SKM-1 treated with dmso at 0.1 percent for 144 hours (cell line): Measurements from ENCODE around the gene CALCA.
"Not testable (repeated sequence)": the region's sequence is repeated elsewhere in the genome, so short reads cannot be mapped to it uniquely, and the experiment has no call there.

Source experiments
- DNase-seq: peaks from one replicate; lab custom pipeline; 2025; ENCODE audit not compliant: unreplicated experiment; lab: John Stamatoyannopoulos, UW

CALCA gene

GRCh38 chr11:14971865-14972580 lies at the start of gene CALCA:
Gene CALCA (minus strand): TSS chr11:14972351. CDS start chr11:14971192, 1,159 bp downstream.
- no peak for DNase-seq

- DNase-seq = no peak
These were observed 44.0 kb upstream of the CALCA start for GRCh38 chr11:15016200-15016599.

- DNase-seq = no peak
These were observed 39.7 kb upstream of the CALCA start for GRCh38 chr11:15011776-15012345.

- DNase-seq = no peak
These were observed 38.7 kb upstream of the CALCA start for GRCh38 chr11:15010865-15011264.

- DNase-seq = peak; percentile 61
These were observed 34.1 kb upstream of the CALCA start for GRCh38 chr11:15006139-15006759.

GRCh38 chr11:14988133-14988532 lies 16.0 kb upstream of the CALCA start:
- DNase-seq = not testable (repeated sequence)

GRCh38 chr11:14981507-14981906 lies 9.4 kb upstream of the CALCA start:
- no peak for DNase-seq

GRCh38 chr11:14980854-14981253 lies 8.7 kb upstream of the CALCA start:
- no peak for DNase-seq

GRCh38 chr11:14977101-14977880 lies 5.1 kb upstream of the CALCA start:
- no peak for DNase-seq

GRCh38 chr11:14975252-14975587 lies 3.1 kb upstream of the CALCA start:
- no peak for DNase-seq

- peak; percentile 42 for DNase-seq
These were observed 2.5 kb upstream of the CALCA start for GRCh38 chr11:14974515-14975251.

GRCh38 chr11:14973621-14974514 lies 1.7 kb upstream of the CALCA start:
- DNase-seq = no peak

- no peak for DNase-seq
These were observed 687 bp upstream of the CALCA start for GRCh38 chr11:14972581-14973495.

- DNase-seq = peak; percentile 28
These were observed 2.2 kb downstream of the CALCA start for GRCh38 chr11:14969901-14970323.

- no peak for DNase-seq
These were observed 4.4 kb downstream of the CALCA start for GRCh38 chr11:14967581-14968243.

GRCh38 chr11:14956111-14956510 lies 16.0 kb downstream of the CALCA start:
- DNase-seq = no peak

- no peak for DNase-seq
These were observed 17.6 kb downstream of the CALCA start for GRCh38 chr11:14954581-14954980.

- DNase-seq = no peak
These were observed 18.2 kb downstream of the CALCA start for GRCh38 chr11:14953904-14954303.
